Upper lobe of right lung (tissue), 1 donor: ENCODE measurements around the gene TMPRSS9. TPM values are rescaled to one million over a fixed set of nuclear protein-coding genes. Genes with fewer than 3 reads are reported as not detected.

Experiments used
- ATAC-seq: fragments of 200-7000 bp; cut with Tn5 transposase; one replicate; pipeline ENCODE4 v1.9.1; 2020; ENCODE audit warnings: mild to moderate bottlenecking, moderate library complexity
- DNase-seq: peaks from one replicate; pipeline ENCODE4 v3.0.0-alpha.2; 2020
- H3K27ac ChIP-seq: fragments of 200-600 bp; one replicate; pipeline ENCODE4 v1.8.0; 2022
- H3K27me3 ChIP-seq: fragments of 200-600 bp; one replicate; pipeline ENCODE4 v1.8.0; 2022; ENCODE audit warnings: mild to moderate bottlenecking
- H3K36me3 ChIP-seq: fragments of 200-600 bp; one replicate; pipeline ENCODE4 v1.8.0; 2022
- H3K4me1 ChIP-seq: fragments of 200-600 bp; one replicate; pipeline ENCODE4 v1.8.0; 2022
- H3K4me3 ChIP-seq: fragments of 200-600 bp; one replicate; pipeline ENCODE4 v1.8.0; 2022; ENCODE audit warnings: mild to moderate bottlenecking
- H3K9me3 ChIP-seq: fragments of 200-600 bp; one replicate; pipeline ENCODE4 v1.8.0; 2022
- intact Hi-C: fragments of 100-400 bp; cut with DNase I; formaldehyde crosslinking; loops from one replicate; pipeline ENCODE4 v1.11.0; 2022
- long read RNA-seq: library from polyadenylated mRNA; unstranded; transcript quantifications from one replicate; pipeline ENCODE4 v2.0.0, GENCODE V29; 2021
- total RNA-seq: library from RNA; stranded (reverse); fragmentation: NEBNext Ultra II Directional; extraction: Animal tissue kit (Norgen Biotek cat#: 25700); gene quantifications from one replicate; pipeline ENCODE4 v1.2.1, GENCODE V29; 2021
- TF ChIP-seq, protein P1 (sequence below): fragments of 200-600 bp; IDR thresholded peaks from one replicate; pipeline ENCODE4 v1.8.0; 2022; ENCODE audit warnings: antibody characterized with exemption
- donor health status: DM: no; HTN: yes; CAD: no; lungs with severe emphysema.

The TMPRSS9 gene
- not detected for total RNA-seq
- long read RNA-seq, partial matches to known transcripts = 0 of 6 reads
- long read RNA-seq, other reads (novel, unspliced or antisense) = 6 of 6 reads

DNA sequence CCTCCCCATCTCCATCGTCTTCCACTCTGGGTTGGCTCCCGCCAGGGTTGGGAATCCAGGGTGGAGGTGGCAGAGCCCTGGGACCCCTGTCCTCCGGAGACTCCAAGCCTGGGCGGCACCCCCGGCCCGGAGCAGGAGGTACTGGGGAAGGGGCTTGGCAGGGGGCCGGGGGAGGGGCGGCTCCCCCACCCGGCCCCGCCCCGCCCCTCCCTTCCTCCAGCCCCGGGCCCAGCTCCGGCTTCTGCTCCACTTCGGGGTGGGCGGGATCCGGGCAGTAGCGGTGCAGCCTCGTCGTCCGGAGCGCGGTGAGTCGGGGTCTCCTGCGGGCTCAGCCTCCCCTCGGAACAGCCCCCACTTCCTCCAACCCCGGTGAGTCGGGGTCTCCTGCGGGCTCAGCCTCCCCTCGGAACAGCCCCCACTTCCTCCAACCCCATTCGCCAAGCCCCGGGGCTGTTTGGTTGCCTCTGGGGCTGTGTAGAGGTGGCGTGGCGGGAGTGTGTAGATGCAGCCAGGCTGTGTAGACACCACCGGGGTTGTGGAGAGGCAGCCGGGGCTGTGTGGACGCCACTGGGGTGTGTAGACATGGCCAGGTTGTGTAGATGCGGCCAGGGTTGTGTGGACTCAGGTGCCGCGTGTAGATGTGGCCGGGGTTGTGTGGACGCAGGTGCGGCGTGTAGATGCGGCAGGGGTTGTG lies at the start of gene TMPRSS9:
TSS of gene TMPRSS9 (plus strand) at position 274 of the 694 bp plus-strand sequence. CDS start 29,521 bp downstream, outside the sequence.
- ATAC-seq (no peak), DNase-seq (no peak)
- H3K27me3 ChIP-seq = peaks cover 33% of the 10 kb centered on the region
- no peaks in the 10 kb centered on the region for H3K9me3 ChIP-seq
- intact Hi-C loops = no loop called here
- no peak within 1 kb of the TSS for H3K27ac ChIP-seq
- no peaks in the 10 kb centered on the region for H3K4me1 ChIP-seq
- TF ChIP-seq, protein P1, sequence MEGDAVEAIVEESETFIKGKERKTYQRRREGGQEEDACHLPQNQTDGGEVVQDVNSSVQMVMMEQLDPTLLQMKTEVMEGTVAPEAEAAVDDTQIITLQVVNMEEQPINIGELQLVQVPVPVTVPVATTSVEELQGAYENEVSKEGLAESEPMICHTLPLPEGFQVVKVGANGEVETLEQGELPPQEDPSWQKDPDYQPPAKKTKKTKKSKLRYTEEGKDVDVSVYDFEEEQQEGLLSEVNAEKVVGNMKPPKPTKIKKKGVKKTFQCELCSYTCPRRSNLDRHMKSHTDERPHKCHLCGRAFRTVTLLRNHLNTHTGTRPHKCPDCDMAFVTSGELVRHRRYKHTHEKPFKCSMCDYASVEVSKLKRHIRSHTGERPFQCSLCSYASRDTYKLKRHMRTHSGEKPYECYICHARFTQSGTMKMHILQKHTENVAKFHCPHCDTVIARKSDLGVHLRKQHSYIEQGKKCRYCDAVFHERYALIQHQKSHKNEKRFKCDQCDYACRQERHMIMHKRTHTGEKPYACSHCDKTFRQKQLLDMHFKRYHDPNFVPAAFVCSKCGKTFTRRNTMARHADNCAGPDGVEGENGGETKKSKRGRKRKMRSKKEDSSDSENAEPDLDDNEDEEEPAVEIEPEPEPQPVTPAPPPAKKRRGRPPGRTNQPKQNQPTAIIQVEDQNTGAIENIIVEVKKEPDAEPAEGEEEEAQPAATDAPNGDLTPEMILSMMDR = no peak
- H3K4me3 ChIP-seq = no peak within 1 kb of the TSS
- H3K36me3 ChIP-seq = no peaks in the 10 kb centered on the region

DNA sequence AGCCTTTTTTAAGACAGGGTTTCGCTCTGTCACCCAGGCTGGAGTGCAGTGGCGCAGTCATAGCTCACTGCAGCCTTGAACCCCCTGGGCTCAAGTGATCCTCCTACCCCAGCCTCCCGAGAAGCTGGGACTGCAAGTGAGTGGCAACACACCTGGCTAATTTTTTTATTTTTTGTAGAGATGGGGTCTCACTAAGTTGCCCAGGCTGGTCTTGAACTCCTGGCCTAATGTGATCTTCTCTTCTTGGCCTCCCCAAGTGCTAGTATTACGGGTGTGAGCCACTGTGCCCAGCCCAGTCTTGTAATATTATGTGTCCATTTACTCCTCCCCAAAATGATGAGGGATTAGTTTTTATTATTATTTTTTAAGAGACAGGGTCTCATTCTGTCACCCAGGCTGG lies 49.0 kb upstream of the TMPRSS9 start:
- H3K27ac ChIP-seq = no peak overlapping the region
- H3K4me1 ChIP-seq = no peaks in the 10 kb centered on the region
- no peak for DNase-seq
- TF ChIP-seq, protein P1 = no peak
- no peak for ATAC-seq
- no peak overlapping the region for H3K4me3 ChIP-seq
- intact Hi-C loops = no loop called here
- H3K9me3 ChIP-seq = no peaks in the 10 kb centered on the region
- no peaks in the 10 kb centered on the region for H3K36me3 ChIP-seq
- H3K27me3 ChIP-seq = peaks cover 59% of the 10 kb centered on the region

DNA sequence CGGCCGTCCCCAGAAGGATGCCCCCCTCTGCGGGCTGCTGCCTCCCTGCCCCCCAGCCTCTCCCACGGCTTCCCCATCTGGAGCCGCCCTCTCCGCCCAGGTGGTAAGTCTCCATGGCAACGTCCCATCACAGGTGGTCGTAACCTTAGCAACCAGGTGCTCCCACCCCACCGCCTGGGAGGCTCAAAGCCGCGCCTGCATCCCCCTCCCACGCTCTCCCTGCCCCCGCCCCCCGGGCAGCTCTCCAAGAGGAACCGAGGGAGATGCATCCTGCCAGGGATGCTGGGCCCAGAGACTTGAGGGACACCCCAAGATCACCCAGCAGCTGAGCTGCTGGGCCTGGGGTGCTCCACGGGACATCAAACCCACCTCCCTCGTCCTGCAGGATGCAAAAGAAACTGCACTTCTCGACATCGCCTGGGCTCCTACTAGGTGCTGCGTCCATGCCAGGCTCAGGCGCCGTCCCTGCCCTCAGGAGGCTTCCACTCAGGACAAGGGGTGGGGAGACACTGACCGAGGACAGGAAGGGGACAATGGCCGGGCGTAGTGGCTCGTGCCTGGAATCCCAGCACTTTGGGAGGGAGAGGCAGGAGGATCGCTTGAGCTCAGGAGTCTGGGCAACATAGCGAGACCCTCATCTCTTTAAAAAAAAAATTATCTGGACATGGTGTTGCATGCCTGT lies 47.1 kb upstream of the TMPRSS9 start:
- intact Hi-C loops = no loop called here
- no peaks in the 10 kb centered on the region for H3K36me3 ChIP-seq
- no peak for ATAC-seq
- H3K4me3 ChIP-seq = no peak overlapping the region
- no peaks in the 10 kb centered on the region for H3K4me1 ChIP-seq
- H3K9me3 ChIP-seq = no peaks in the 10 kb centered on the region
- no peak for DNase-seq
- no peak overlapping the region for H3K27ac ChIP-seq
- TF ChIP-seq, protein P1 = no peak
- peaks cover 48% of the 10 kb centered on the region for H3K27me3 ChIP-seq

GRCh38 chr19:2315121-2315817 lies 44.8 kb upstream of the TMPRSS9 start:
- no peak overlapping the region for H3K27ac ChIP-seq
- ATAC-seq = no peak
- intact Hi-C loops = no loop called here
- no peaks in the 10 kb centered on the region for H3K9me3 ChIP-seq
- TF ChIP-seq, protein P1 = no peak
- no peaks in the 10 kb centered on the region for H3K4me1 ChIP-seq
- DNase-seq = no peak
- H3K36me3 ChIP-seq = no peaks in the 10 kb centered on the region
- H3K4me3 ChIP-seq = no peak overlapping the region
- peaks cover 29% of the 10 kb centered on the region for H3K27me3 ChIP-seq

DNA sequence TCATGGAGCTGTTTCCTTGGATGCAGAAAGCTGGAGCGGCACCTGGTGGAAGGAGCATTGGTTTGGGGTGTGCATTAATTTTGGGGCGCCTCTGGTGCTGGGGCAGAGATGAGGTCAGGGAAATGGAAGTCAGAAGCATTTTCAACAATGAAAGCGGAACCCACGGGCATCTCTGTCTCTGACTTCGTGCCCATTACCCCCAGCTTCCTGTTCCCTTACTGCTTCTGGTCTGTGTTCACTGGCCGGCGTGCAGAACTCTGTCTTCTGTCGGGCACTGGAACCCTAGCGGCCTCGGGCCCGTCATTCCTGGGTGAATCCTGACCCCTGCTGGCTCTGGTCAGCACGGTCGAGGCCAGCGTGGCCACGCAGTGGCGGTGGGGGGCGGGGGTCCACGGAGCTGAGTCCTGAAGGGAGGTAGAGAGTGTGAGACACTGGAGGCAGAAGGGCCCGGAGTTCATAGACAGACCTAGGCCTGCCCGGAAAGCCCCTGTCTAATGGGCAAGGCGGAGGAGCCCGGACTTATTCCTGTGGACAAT lies 44.2 kb upstream of the TMPRSS9 start:
- peak; percentile 95 for ATAC-seq
- intact Hi-C loops = no loop called here
- peaks cover 25% of the 10 kb centered on the region for H3K27me3 ChIP-seq
- no peaks in the 10 kb centered on the region for H3K4me1 ChIP-seq
- no peaks in the 10 kb centered on the region for H3K9me3 ChIP-seq
- H3K36me3 ChIP-seq = no peaks in the 10 kb centered on the region
- TF ChIP-seq, protein P1 = peak; percentile 54
- peak; percentile 86 for DNase-seq
- no peak overlapping the region for H3K4me3 ChIP-seq
- no peak overlapping the region for H3K27ac ChIP-seq
